Glutamatergic neuron (in vitro differentiated cells): ENCODE measurements around the gene ZGLP1. TPM values are rescaled to one million over a fixed set of nuclear protein-coding genes. Genes with fewer than 3 reads are reported as not detected.
A peak's percentile ranks its signal among the peaks of the same experiment; 100 is the strongest.

Experiments used
- DNase-seq: peaks from one replicate; pipeline ENCODE4 v3.0.0; 2022
- H3K27ac Mint-ChIP-seq: one replicate; pipeline ENCODE4 v1.8.0; 2020; ENCODE audit warnings: mild to moderate bottlenecking, mixed read lengths, inconsistent platforms; ENCODE audit not compliant: unreplicated experiment
- H3K27me3 Mint-ChIP-seq: one replicate; pipeline ENCODE4 v1.8.0; 2020; ENCODE audit warnings: mild to moderate bottlenecking, moderate library complexity, mixed read lengths, inconsistent platforms; ENCODE audit not compliant: unreplicated experiment
- H3K36me3 Mint-ChIP-seq: one replicate; pipeline ENCODE4 v1.8.0; 2020; ENCODE audit warnings: mild to moderate bottlenecking, mixed read lengths, inconsistent platforms; ENCODE audit not compliant: unreplicated experiment
- H3K4me1 Mint-ChIP-seq: one replicate; pipeline ENCODE4 v1.8.0; 2020; ENCODE audit warnings: mild to moderate bottlenecking, low read depth, mixed read lengths, inconsistent platforms; ENCODE audit not compliant: unreplicated experiment
- H3K4me3 Mint-ChIP-seq: one replicate; pipeline ENCODE4 v1.8.0; 2020; ENCODE audit warnings: mild to moderate bottlenecking, mixed read lengths, inconsistent platforms; ENCODE audit not compliant: unreplicated experiment
- H3K9me3 Mint-ChIP-seq: one replicate; pipeline ENCODE4 v1.8.0; 2020; ENCODE audit warnings: mild to moderate bottlenecking, moderate library complexity, mixed read lengths, inconsistent platforms; ENCODE audit not compliant: unreplicated experiment
- total RNA-seq: library from RNA; stranded (reverse); fragmentation: NEBNext Ultra II Directional; extraction: Animal tissue kit (Norgen Biotek cat#: 25700); gene quantifications from one replicate; pipeline ENCODE4 v1.2.1, GENCODE V29; 2021; ENCODE audit not compliant: unreplicated experiment
- TF ChIP-seq, protein P1 (sequence below): fragments of 200-600 bp; sonication (generic); IDR thresholded peaks from one replicate; pipeline ENCODE4 v1.5.0; 2021; ENCODE audit not compliant: partially characterized antibody, unreplicated experiment

The ZGLP1 gene
- total RNA-seq, 1 donor from 2014 or later: 9.4 TPM

DNA sequence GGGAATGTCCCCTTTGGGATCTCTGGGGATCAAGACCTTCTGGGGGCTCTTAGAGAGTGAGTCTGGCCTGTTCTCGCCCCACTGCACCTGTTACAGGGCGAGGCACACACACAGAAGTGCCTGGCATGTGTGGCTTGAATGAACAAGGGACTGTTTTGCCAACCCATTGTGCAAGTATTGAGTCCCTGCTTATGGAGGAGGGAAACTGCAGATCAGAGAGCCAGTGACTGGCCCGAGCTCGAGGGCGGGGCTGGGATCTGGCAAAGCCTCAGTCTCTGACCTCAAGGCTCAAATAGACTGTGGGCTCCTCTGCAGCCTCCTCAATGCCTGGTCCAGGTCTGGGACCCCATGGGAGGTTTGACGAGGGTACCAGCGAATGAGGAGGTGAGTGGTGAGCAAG, 18.2 kb upstream of the ZGLP1 start:
- no peak for DNase-seq
- Mint-ChIP-seq H3K9me3 (peaks cover 3% of the 10 kb centered on the region), H3K27ac (no peak overlapping the region), H3K4me3 (no peak overlapping the region), H3K36me3 (no peaks in the 10 kb centered on the region), H3K27me3 (peaks cover 4% of the 10 kb centered on the region), H3K4me1 (peaks cover 6% of the 10 kb centered on the region)
- TF ChIP-seq, protein P1, sequence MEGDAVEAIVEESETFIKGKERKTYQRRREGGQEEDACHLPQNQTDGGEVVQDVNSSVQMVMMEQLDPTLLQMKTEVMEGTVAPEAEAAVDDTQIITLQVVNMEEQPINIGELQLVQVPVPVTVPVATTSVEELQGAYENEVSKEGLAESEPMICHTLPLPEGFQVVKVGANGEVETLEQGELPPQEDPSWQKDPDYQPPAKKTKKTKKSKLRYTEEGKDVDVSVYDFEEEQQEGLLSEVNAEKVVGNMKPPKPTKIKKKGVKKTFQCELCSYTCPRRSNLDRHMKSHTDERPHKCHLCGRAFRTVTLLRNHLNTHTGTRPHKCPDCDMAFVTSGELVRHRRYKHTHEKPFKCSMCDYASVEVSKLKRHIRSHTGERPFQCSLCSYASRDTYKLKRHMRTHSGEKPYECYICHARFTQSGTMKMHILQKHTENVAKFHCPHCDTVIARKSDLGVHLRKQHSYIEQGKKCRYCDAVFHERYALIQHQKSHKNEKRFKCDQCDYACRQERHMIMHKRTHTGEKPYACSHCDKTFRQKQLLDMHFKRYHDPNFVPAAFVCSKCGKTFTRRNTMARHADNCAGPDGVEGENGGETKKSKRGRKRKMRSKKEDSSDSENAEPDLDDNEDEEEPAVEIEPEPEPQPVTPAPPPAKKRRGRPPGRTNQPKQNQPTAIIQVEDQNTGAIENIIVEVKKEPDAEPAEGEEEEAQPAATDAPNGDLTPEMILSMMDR: no peak

DNA sequence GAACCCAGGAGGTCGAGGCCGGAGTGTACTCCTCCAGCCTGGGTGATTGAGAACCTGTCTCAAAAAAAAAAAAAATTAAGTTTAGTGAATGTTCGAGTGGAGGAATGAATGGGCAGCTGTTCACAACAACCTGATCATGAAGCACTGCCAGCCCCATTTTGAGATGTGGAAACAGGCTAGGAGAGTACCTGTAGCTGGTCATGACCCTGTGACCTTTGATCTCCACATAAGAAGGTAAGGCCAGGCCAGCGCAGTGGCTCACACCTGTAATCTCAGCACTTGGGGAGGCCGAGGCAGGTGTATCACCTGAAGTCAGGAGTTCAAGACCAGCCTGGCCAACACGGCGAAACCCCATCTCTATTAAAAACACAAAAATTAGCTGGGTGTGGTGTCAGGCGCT, 16.1 kb upstream of the ZGLP1 start:
- Mint-ChIP-seq H3K27ac (no peak overlapping the region), H3K36me3 (no peaks in the 10 kb centered on the region), H3K9me3 (peaks cover 1% of the 10 kb centered on the region), H3K27me3 (peaks cover 6% of the 10 kb centered on the region), H3K4me3 (no peak overlapping the region), H3K4me1 (no peaks in the 10 kb centered on the region)
- TF ChIP-seq, protein P1: no peak
- DNase-seq: no peak

DNA sequence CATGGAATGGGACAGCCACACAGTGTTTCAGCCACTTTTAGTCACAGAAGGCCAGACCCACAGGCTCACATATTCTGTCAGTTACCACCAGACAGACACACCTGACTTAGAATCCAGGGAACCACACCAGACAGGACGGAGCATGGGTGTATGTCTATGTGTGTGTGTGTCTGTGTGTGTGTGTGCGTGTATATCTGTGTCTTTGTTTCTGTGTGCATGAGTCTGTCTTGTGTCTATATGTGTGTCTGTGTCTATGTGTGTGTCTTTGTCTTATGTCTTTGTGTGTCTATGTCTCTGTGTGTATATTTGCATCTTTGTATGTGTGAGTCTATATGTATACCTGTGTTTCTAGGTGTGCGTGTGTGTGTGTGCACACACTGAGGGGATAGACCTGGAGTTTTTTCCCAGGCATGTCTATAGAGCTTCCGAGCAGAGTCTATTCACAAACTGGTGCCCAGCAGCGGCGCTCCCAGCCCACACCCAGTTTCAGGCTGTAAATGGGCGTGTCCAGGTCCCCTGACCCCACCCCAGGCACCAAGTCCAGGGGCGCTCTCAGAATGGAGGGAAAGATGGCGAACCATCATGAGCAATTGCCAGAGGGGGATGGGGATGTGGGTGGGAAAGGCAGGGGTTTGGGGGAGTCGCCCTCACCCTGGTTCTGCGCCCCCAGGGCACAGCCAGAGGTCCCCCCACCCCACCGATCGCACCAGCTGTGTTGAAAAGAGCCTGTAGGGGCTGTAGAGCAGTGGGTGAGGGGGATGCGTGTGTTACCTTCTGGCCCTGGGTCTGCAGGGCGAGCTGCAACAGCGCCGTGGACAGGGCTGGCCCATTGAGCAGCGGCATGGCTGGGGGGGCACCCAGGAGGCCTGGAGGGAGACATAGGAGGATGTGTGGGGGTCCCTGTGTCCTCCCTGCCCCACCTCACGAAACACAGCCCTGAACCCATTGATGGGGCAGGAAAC, 12.5 kb upstream of the ZGLP1 start:
- no peaks in the 10 kb centered on the region for H3K36me3 Mint-ChIP-seq
- no peak overlapping the region for H3K4me3 Mint-ChIP-seq
- H3K4me1 Mint-ChIP-seq: no peaks in the 10 kb centered on the region
- peaks cover 9% of the 10 kb centered on the region for H3K27me3 Mint-ChIP-seq
- TF ChIP-seq, protein P1: no peak
- H3K9me3 Mint-ChIP-seq: peaks cover 1% of the 10 kb centered on the region
- H3K27ac Mint-ChIP-seq: peak overlapping the region; percentile 3
- DNase-seq: no peak

DNA sequence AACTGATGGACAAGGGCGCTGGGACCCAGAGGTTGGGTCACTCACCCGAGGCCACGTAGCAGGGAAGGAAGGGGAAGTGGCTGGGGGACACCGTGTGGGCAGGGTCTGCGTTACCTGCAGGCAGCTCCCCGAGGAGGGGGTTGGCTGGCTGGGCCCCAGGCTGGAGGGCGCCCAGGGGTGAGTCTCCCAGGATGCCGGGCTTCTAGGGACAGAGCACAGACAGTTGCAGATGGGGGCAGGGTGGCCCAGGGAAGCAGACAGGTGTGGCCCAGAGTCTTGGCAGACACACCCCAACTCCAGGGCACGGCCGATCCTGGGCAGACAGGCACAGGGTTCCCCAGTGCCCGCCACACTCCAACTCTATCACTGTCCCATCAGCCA, 11.8 kb upstream of the ZGLP1 start:
- Mint-ChIP-seq H3K27me3 (peaks cover 9% of the 10 kb centered on the region), H3K4me3 (no peak overlapping the region), H3K36me3 (no peaks in the 10 kb centered on the region), H3K9me3 (peaks cover 1% of the 10 kb centered on the region), H3K4me1 (no peaks in the 10 kb centered on the region), H3K27ac (no peak overlapping the region)
- DNase-seq: no peak
- TF ChIP-seq, protein P1: no peak
